KOPT-K1 (cell line): ENCODE data around the gene KSR2.
"Not testable (repeated sequence)": the region's sequence is repeated elsewhere in the genome, so short reads cannot be mapped to it uniquely, and the experiment has no call there.

ENCODE experiments used
- H3K27ac ChIP-seq: fragments of 200-600 bp; sonication (generic); 2 replicates; pipeline ENCODE4 v1.5.1; 2016; ENCODE audit warnings: antibody characterized with exemption, mild to moderate bottlenecking, low read depth, low read length; ENCODE audit not compliant: poor library complexity, severe bottlenecking
- H3K36me3 ChIP-seq: fragments of 200-600 bp; sonication (generic); 2 replicates; pipeline ENCODE4 v1.5.1; 2017; ENCODE audit warnings: antibody characterized with exemption, mild to moderate bottlenecking, low read length, moderate library complexity; ENCODE audit not compliant: insufficient read depth
- H3K9me3 ChIP-seq: fragments of 200-600 bp; sonication (generic); 2 replicates; pipeline ENCODE4 v1.5.1; 2017; ENCODE audit warnings: antibody characterized with exemption, low read length, mild to moderate bottlenecking; ENCODE audit not compliant: insufficient read depth, poor library complexity, severe bottlenecking

Gene KSR2

GRCh38 chr12:117760990-117761389, 207.8 kb downstream of the KSR2 start:
- Histone ChIP-seq H3K27ac (no peak overlapping the region), H3K36me3 (no peaks in the 10 kb centered on the region), H3K9me3 (peaks cover 5% of the 10 kb centered on the region)

GRCh38 chr12:117750657-117751056, 218.1 kb downstream of the KSR2 start:
- H3K9me3 ChIP-seq, result no peaks in the 10 kb centered on the region
- no peaks in the 10 kb centered on the region for H3K36me3 ChIP-seq
- no peak overlapping the region for H3K27ac ChIP-seq

DNA sequence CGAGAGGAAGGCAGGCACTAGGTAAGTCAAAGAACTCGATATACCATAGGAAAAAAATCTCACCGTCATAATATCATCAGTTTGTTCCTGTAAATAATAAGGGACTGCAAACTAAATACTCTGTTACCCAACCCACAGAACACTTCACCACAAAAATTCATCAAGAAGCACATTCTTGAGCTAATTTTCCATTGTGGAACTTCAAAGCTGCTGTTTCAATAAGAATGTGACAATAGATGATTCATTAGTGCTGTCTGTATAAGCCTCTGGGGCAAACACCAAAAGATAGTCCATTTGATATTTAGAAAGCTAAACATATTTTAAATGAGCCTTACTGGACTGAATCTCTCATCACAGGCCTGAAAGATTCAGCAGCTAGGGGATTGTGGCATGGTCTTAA, 219.4 kb downstream of the KSR2 start:
- no peak overlapping the region for H3K27ac ChIP-seq
- H3K9me3 ChIP-seq, result no peaks in the 10 kb centered on the region
- no peaks in the 10 kb centered on the region for H3K36me3 ChIP-seq

DNA sequence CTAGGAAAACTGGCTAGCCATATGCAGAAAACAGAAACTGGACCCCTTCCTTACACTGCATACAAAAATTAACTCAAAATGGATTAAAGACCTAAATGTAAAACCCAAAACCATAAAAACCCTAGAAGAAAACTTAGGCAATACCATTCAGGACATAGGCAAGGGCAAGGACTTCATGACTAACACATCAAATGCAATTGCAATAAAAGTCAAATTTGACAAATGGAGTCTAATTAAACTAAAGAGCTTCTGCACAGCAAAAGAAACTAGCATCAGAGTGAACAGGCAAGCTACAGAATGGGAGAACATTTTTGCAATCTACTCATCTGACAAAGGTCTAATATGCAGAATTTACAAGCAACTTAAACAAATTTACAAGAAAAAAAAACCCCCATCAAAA, 222.4 kb downstream of the KSR2 start:
- H3K36me3 ChIP-seq, H3K9me3 ChIP-seq, H3K27ac ChIP-seq: not testable (repeated sequence)

DNA sequence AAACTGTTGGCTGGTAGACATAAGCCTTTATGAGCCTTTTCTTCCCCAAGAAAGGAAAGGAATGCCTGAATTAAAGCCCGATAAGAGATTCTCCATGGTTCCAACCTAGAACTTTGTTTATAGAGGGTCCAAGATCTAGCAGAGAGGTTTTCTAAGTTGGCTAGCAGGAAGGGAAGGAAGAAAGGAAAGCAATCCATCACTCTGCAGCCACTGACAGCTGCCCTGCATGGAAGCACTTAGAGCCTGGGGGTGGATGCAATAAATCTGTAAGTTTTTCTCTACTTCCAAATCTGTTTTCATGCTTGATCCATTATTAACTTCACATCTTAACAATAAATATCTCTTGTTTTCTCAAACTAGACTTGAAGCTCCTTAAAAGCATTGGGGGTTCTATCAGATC, 224.4 kb downstream of the KSR2 start:
- H3K9me3 ChIP-seq, result no peaks in the 10 kb centered on the region
- H3K27ac ChIP-seq, result no peak overlapping the region
- no peaks in the 10 kb centered on the region for H3K36me3 ChIP-seq

DNA sequence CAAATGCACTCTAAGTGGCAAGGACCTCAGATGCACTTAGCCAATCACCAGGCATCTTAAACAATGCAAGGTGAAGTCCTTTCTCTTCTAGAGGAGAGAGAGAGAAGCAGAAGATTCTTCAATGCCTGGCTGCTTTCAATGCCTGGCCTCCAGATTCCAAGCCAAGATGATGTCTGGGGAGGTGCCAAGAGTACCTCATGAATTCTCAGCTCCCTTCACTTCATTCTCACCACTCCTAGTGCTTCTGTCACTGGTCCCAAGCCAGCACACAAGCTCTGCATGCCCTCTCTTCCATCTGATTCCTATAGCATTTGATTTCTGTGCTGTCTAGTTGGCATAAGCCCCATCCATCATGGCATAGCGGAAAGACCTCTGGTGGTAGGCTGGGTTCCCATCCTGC, 225.0 kb downstream of the KSR2 start:
- Histone ChIP-seq H3K36me3 (no peaks in the 10 kb centered on the region), H3K9me3 (no peaks in the 10 kb centered on the region), H3K27ac (no peak overlapping the region)

GRCh38 chr12:117742721-117743120, 226.1 kb downstream of the KSR2 start:
- no peak overlapping the region for H3K27ac ChIP-seq
- no peaks in the 10 kb centered on the region for H3K9me3 ChIP-seq
- no peaks in the 10 kb centered on the region for H3K36me3 ChIP-seq

DNA sequence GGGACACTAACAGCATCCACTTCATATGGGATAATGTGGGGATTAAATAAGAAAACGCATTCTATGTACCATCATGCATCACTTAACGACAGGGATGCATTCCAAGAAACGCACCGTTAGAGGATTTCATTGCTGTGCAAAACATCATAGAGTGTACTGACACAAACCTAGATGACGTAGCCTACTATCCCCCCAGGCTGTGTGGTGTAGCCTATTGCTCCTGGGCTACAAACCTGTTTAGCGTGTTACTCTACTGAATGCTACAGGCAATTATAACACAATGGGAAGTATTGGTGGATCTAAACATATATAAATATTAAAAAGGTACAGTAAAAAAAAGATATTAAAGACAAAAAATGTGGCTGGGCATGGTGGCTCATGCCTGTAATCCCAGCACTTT, 230.6 kb downstream of the KSR2 start:
- no peaks in the 10 kb centered on the region for H3K9me3 ChIP-seq
- H3K27ac ChIP-seq, result no peak overlapping the region

GRCh38 chr12:117733549-117733805, 235.3 kb downstream of the KSR2 start:
- H3K36me3 ChIP-seq, result no peaks in the 10 kb centered on the region
- H3K9me3 ChIP-seq, result no peaks in the 10 kb centered on the region
- no peak overlapping the region for H3K27ac ChIP-seq

More for the DNA sequence above, 230.6 kb downstream of the KSR2 start:
- H3K36me3 ChIP-seq, result no peaks in the 10 kb centered on the region

GRCh38 chr12:117732761-117733548, 235.8 kb downstream of the KSR2 start:
- Histone ChIP-seq H3K9me3 (no peaks in the 10 kb centered on the region), H3K36me3 (no peaks in the 10 kb centered on the region), H3K27ac (no peak overlapping the region)

DNA sequence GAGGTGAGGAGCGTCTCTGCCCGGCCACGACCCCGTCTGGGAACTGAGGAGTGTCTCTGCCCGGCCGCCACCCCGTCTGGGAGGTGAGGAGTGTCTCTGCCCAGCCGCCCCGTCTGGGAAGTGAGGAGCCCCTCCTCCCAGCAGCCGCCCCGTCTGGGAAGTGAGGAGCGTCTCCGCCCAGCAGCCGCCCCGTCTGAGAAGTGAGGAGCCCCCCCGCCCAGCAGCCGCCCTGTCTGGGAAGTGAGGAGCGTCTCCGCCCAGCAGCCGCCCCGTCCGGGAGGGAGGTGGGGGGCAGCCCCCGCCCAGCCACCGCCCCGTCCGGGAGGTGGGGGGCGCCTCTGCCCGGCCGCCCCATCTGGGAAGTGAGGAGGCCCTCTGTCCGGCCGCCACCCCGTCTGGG, 237.7 kb downstream of the KSR2 start:
- H3K27ac ChIP-seq, H3K9me3 ChIP-seq, H3K36me3 ChIP-seq: not testable (repeated sequence)

DNA sequence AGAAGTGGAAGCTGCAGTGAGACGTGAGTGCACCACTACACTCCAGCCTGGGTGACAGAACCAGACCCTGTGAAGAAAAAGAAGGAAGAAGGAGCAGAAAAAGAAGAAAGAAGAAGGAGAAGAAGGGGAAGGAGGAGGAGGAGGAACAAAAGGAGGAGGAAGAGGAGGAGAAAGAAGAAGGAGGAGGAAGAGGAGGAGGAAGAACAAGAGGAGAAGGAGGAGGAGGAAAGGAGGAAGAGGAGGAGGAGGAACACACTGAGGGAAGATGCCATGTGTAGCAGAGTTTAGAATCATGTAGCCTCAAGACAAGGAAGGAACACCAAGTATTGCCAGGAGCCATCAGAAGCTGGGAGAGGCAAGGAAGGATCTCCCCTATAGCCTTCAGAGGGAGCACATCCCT, 241.5 kb downstream of the KSR2 start:
- no peak overlapping the region for H3K27ac ChIP-seq
- H3K36me3 ChIP-seq, result no peaks in the 10 kb centered on the region
- H3K9me3 ChIP-seq, result no peaks in the 10 kb centered on the region

DNA sequence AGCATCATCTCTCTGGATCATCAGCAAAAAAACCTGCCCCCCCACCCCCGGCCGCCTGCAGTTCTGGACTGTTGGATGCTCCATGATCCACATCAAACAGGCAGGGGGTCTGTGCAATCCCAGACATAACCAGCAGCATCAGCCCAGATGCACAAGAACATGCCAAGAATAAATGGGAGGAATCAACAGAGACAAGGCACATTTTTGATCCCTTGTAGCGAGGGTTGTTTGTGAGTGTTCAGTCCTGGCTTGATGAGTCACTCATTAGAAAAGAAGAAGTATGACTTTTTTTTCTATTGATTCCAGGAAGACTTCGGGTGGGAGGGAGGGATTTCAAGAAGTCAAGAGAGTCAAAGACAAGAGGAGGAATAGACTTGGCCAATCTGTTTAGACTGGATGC, 244.2 kb downstream of the KSR2 start:
- no peaks in the 10 kb centered on the region for H3K36me3 ChIP-seq
- H3K27ac ChIP-seq, result no peak overlapping the region
- no peaks in the 10 kb centered on the region for H3K9me3 ChIP-seq

GRCh38 chr12:117718559-117718958, 250.2 kb downstream of the KSR2 start:
- Histone ChIP-seq H3K36me3 (no peaks in the 10 kb centered on the region), H3K27ac (no peak overlapping the region), H3K9me3 (no peaks in the 10 kb centered on the region)

- Histone ChIP-seq H3K9me3 (no peaks in the 10 kb centered on the region), H3K36me3 (no peaks in the 10 kb centered on the region), H3K27ac (no peak overlapping the region)
Measured at GRCh38 chr12:117718141-117718540, 250.6 kb downstream of the KSR2 start.

DNA sequence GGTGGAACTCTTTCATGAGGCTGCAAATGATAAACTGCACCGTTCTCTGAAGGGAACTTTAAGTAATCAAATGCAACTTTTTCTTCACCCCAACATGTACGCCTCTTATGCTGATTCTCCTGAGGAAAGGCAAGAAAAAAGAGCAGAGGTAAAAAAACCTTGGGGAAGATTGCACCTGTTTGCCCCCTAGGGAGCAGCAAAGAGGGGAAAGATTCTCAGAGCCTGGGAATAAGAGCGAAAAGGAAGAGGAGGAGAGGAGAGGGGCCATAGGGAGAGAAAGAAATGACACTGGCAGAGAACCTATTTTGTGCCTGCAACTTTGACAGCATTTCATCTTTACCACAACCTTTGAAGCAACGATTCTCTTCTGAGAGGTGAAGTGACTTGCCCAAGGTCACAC, 254.6 kb downstream of the KSR2 start:
- Histone ChIP-seq H3K36me3 (no peaks in the 10 kb centered on the region), H3K9me3 (no peaks in the 10 kb centered on the region), H3K27ac (no peak overlapping the region)
